NOMO-1 treated with DMSO at 0.1 percent for 48 hours (cell line): ENCODE data around the gene DDAH1.

ENCODE experiments used
- DNase-seq: peaks from one replicate; lab custom pipeline; 2025; ENCODE audit not compliant: unreplicated experiment; lab: John Stamatoyannopoulos, UW

Gene DDAH1

DNA sequence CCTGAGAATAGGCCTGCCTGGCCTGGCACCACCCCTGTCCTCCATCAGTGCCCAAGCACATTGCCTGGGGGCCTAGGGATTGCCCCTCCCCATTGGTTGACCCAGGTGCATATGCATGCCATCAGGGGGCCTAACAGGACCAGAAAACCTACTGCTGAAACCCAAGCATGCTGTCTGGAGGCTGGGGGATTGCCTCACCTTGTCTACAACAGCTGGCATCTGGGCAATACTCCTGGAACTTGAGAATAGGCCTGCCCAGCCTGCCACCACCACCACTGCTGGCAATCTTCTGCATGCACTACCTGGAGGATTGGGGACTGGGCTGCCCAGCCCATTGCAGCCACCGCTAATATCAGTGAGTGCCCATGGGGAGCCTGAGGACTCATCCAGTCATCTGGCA is 132.4 kb downstream of the DDAH1 start:
- no peak for DNase-seq

DNA sequence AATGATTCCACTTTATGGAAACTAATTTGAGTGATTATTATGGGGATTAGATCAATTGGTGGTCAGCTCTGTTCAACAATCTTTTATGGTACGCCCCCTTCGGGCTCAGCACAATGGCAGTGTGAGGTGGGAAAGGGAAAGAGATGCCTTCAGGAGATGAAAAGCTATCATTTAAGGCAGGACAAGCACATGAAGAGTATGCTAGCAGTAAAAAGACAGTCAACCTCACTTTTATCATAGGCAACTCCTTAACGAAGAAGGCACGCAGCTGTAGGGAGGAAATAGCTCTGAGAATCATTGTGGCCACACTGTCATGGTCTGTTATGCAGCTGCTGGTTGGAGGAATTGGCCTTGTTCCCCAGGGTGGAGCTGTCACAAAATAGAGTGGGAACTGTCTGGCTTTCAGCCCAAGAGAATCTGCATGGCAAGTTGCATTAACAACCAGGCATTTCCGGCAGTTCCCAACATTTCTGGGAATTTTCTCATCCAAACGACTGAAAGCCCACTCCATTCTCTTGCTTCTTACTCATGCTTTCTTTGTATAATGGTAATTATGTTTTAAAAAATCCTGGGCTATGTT is 134.2 kb downstream of the DDAH1 start:
- no peak for DNase-seq

DNA sequence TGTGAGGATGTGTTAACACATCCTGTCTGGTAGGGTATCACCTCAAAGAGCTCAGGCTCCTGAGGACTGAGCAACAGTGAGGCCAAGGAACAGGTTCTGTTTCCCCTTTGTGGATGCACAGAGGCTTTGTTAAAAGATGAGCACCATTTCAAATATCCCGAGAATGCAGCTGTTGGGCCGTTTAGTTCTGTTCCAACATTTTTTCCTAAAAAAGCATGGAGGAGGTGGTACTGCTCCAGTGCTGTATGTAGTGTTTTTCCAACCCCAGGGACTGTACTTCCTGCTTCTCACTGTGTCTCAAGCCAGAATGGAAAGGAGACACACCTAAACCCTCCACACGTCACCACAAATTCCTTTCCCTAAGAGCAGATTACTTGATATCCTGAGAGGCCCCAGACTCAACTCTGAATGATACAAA is 134.7 kb downstream of the DDAH1 start:
- no peak for DNase-seq

DNA sequence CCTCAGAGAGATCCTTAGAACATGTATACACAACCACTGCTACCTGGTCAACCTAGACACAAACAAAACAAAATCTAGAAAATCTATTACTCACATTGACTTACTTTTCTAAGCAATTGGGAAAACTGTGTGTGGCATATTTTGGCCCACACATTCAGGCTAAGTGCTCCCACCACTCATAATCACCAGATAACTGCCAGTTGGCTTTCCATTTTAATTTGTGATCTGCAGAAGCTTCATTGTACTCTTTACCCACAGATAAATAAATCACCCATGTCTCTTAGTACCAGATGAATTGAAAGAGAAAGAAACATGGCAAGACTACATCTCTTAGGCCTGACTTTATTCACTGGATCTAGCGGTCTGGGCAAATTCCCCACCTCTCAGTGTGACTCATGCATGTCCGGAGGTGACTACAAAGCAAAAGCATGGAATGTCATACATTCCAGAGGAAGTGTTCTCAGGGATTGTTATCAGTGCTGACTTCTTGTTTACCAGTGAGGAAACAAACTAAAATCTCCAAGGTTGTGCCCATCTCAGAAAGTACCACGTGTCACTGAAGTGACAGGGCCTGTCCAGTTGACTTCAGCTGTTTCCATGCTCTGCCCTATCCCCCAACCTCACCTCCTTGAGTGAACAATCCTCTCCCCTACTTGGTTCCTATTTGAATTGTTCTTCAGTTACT is 136.1 kb downstream of the DDAH1 start:
- no peak for DNase-seq

DNA sequence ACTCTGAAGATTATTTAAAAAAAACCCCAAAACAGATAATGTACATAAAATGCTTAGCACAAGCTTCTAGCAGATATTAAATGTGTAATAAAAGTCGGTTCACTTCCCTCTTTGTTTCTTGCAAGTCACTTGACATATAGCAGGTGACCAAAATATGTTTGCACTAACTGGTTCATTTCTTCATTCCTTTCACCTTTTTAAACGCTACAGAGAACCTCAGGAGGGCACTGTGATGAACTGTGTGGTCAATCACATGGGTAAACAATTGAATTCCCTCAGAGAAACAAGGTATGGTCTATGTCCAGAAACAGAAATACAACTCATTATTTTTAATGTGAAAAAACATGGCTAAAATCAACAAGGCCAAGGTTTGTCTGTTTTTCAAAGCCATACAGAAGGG is 137.2 kb downstream of the DDAH1 start:
- DNase-seq, result peak; percentile 12

DNA sequence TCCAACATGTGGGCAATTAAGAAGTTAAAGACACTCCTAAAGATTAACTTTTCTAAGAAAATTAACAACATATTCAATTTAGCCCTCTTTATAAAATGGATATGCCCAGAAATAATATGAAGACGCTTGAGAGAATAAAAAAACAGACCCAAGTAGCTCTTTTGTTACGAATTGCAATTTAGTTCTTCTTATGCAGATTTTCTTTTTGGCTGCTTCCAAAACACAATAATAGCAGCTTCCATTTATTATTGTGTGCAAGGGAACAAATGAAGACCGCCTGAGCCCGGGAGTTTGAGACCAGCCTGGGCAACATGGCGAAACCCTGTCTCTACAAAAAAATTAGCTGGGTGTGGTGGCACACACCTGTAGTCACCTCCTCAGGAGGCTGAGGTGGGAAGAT is 138.1 kb downstream of the DDAH1 start:
- no peak for DNase-seq

DNA sequence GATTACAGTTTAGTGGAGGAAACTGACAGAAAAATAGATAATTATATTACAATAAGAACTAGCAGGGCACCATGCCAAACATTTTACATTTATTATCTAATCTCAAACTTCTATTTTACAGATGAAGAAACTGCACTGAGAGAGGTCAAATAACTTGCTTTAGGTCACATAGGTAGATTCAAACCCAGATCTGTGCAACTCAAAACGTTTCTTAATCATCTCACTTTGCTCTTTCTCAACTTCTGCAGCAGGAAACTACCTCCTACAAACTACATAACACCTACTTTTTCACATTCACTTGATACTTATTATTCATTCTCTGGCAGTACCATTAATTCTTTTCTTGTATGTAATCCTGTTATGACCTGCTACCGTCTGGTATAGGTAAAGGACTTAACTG is 138.6 kb downstream of the DDAH1 start:
- no peak for DNase-seq

DNA sequence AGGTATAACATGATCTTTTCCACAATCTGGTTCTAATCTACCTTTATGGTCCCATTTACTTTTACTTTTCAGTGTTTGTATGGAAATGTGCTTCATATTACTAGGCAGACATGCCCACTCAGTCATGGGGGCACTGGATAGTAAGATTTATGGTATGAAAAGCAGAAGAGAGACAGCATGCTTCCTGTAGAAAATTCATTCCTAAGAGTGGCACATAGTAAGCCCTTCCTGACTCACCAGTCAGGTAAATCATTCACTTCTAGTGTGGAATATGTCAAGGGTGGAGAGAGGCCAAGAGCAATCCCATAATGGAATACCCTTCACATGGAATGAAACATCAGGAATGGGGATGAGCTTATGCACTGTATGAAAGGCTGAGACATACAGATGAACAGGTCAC is 139.0 kb downstream of the DDAH1 start:
- DNase-seq, result no peak

DNA sequence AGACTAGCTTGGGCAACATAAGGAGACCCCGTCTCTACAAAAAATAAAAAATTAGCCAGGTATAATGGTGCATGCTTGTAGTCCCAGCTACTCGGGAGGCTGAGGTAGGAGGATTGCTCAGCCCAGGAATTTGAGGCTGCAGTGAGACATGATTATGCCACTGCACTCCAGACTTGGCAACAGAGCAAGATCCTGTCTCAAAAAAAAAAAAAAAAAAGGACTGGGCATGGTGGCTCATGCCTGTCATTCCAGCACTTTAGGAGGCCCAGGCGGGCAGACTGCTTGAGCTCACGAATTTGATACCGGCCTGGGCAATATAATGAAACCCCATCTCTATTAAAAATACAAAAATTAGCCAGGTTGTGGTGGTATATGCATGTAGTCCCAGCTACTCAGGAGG is 141.2 kb downstream of the DDAH1 start:
- DNase-seq, result no peak

DNA sequence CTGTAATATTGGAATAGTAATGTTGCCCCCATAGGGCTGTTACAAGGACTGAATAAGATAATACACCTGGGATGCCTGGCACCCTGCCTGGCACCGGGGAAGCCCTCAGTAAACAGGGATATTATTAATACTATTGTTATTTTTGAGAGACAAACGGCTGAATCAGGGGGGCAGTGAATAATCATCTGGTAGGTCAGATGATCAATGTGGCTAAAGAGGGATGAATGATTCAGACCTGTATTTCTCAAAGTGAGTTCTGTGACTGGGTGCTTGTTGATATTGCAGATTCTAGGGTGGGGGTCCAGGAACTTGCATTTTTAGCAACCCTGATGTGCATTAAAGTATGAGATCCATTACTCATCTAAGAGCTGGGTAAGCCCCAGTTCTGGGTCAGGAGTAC is 142.3 kb downstream of the DDAH1 start:
- DNase-seq, result no peak

DNA sequence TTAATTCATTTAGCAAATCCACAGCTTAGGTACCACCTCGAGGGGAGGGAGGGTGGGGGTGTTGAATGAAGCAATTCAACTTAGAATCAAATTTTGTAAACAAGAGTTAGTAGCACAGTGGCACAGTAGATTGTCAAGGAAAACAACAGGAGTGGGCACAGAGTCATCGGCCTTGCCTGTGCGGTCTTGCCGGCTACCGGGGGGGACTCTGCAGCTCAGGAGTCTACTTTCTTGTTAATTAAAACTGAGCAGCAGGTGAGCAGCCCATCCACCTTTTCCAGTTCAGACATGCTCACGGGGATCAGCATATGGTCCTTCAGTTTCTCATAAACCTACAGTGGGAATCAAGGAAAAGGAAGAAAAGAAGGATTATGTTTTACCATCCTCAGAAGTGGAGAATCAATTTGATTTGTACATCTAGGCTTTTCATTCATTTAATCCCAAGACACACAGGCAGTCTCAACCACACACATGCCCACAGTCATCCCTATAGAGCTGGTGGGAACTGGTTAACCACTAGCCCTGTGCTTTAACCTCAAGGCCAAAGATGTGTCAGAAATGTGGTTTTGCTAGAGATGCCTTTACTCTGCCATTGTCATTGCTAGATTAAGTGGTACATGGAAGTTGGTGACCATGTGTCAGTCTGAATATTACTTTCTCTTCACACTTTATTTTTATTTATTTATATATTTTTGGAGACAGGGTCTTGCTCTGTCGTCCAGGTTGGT is 143.6 kb downstream of the DDAH1 start:
- DNase-seq, result no peak

DNA sequence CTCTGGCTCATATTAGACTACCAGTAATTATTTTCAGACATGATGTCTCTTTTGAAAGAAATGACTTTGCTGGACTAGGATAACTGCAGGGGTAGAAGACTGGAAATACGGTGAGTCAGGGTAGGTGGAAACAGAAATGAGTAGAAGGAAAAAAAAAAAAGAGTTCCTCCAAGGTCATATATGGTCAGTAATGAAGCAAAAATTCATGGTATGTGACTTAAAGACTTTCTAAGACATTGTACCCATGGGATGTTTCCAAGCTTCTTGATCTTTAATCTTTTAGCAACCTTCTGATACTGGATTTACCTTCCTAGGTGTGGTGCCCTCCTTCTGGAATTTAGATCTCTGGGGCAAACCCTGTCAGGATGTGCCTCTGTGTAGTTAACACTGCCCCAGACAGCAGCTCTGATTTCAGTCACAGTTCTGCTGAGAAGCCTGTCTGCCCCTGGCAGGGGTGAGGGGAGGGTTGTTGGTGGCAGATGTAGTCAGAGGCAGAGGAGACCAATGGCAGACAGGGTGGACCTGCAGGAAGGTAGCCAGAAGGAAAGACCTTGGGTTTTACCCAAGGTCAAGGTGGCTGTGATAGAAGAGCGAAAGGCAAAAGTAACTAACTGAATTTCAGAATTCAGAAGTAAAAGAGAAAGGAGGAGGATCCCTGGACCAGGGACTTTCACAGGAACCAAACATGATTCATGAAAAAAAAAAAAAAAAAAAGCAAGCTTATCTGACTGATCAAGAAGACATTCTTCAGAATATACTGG is 144.4 kb downstream of the DDAH1 start:
- no peak for DNase-seq

DNA sequence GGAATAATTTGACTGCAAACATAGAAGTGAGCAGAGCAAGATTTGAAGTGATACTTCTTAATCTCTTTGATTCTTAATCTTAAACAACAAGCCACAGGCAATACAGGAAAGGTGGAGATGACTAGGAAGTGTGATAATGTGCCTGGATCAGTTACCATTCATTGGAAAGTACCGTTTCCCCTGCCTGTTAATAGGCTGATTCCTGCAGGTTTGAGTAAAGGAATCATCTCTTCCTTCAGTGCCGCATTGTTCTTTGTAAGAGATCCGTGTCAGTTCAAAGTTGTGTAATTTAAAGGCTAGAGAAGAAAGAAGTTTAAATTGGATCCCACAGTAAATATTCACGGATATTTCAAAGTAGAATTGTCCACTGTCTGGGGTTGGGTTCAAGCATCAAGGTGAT is 145.0 kb downstream of the DDAH1 start:
- DNase-seq, result no peak

DNA sequence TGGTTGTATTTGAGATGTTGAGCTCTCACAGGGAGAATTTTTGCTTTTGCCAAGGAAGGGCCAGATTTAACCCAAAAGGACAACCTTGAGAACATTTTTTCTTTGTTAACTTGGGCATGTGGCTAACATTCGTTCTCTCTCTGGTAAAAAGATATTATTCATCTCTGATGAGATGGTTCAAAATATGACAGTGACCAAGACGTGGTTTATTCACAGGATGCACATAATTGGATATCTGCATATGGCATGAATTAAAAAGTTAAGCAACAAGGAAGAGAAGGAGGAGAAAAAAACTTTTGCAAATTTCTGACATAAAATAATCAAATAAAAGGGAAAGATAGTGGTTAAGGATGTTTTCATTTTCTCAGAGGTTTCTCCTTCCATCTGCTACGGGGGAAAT is 145.5 kb downstream of the DDAH1 start:
- no peak for DNase-seq

DNA sequence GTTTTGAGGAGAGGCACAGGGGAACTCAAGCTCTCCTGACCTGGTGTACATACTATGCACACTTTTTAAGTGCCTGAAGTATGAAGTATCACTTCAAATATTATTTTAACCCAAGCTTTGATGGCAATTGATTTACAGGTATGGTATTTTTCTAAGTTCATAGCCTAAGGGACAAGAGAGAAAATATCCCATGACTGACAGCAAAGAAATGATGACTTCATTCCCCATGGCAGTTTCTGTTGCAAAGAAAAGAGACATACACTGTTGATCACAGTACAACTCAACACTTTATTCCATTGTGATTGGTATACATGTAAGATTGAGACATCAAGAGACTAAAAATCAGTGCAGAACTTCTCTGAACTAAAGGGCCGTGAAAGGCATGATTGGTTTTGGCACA is 146.7 kb downstream of the DDAH1 start:
- no peak for DNase-seq

DNA sequence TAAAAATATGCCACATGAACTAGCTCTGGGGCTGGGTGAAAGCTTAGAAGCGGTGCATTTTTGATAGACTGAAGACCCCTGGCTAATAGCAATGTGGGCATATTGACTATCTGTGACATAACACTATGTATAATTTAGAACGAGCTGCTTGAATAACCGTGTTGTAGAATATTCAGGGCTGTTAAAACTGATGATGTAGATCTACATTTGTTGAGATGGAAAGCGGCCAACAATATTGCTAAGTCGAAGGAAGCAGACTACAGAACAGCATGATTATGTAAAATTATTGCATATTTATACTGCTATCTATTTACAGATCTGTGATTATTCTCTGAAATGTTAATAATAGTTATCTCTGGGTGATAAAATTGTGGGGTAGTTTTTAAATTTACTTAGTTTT is 147.4 kb downstream of the DDAH1 start:
- DNase-seq, result no peak

DNA sequence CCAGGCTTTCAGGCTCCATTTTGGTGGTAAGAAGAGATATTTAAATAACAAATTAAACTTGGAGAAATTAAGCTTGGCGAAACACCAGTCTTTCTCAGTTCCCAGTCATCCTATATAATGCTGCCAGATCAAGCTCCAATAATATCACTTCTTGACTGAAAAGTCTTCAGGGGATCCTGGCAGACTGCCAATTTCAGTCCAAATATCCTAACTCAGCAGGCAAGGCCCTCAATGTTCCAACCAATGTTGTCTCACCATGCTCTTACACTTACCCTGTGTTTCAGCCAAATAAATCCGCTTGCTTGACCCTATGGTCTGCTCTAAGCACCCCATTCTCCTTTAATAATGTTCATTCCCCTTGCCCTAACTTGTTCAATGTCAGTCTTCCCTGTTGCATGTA is 148.6 kb downstream of the DDAH1 start:
- DNase-seq, result no peak

DNA sequence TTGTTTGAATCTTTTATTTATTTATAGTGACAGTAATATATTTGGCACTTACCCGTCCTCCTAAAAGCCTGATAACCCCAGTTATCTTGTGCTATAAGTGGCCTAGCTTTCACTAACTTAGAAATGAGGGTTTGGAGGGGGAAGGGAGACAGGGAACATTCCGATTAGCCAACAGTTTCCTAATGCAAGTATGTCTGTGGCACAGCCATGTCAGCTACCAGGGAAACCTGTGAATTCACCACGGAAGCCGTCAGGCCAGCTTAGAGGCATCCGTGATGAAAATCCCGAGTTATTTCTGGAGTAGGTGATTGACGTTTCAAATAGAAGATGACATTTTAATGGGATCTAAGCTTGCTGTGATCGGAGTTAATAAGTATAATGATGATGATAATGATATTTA is 149.2 kb downstream of the DDAH1 start:
- DNase-seq, result no peak

DNA sequence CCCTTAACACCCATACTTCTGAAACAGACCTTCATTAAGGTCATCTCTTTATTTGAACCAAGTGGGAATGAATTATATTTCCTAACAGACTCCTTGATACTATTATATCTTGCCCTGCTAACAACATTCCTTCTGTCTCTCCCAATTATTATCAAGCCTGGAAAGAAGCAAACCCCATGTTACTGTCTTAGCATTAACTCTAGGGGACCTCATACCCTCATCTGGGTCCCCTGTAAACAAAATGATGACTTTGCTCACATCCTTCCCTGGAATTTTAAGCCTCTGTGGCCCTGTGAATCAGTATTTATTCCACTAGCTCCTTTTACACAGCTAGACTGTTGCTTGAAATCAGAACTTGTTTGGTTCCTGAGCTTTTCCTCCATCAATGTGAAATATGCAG is 150.2 kb downstream of the DDAH1 start:
- DNase-seq, result no peak

DNA sequence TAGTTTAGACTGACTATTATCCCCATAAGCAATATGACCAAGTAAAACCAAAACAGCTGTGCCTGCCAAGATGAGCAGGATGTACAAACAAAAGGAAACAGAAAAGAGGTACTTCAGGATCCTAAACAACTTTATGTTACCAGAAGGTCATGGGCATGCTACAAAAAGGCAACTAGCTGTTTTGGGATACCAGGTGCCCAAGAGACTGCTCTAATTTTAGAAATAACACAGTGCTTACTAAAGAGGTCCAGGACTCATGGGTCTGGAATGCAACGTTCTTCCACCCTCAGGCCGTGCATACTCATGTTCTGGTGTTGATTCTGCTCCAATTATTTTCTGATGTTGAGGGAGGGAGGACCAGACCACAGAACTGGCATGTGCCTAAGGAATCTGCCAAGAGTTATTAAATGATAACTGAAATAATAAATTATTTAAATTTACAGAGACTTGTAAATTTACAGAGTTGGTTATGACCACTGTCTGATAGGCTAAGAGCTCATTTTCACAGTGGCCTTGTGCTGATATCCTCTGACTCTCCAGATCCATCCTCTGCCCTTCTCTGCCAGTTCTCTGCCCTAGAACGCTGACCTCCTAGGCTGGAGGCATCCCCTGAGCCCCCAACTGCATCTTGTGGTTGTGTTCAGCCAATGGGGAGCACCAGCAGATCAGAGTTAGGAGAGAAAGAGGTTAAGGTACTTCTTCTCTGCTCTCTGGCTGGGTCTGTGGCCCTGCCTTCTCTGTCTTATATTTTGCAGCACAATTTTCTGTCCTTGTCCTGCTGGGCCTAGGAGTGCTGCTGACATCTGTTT is 150.9 kb downstream of the DDAH1 start:
- DNase-seq, result no peak

DNA sequence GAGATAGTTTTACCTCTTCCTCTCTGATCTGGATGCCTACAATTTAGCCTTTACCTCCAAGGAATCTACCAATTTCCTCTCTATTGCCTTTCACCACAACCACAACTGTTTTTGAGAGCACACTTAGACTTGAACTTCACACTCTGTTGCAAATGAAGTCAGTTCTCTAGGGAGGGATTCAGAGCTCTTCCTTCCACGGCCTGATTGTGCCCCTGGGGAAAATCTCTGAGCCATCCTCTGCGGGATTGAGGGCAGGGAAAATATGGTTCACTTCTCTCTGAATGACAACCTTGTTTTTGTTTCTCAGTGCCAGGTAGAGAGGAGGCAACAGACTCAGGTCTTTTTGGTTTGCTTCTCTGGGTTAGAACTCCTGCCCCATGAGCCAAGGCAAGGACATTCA is 153.1 kb downstream of the DDAH1 start:
- no peak for DNase-seq
